HG02981 (cell line): ENCODE measurements around the gene SLC22A13.
"Not testable (repeated sequence)": the region's sequence is repeated elsewhere in the genome, so short reads cannot be mapped to it uniquely, and the experiment has no call there.

Experiments used
- ATAC-seq: cut with Tn5 transposase; IDR thresholded peaks from one replicate; pipeline ENCODE4 v1.9.1; 2021; ENCODE audit warnings: mild to moderate bottlenecking, moderate library complexity; ENCODE audit not compliant: unreplicated experiment

SLC22A13 gene

GRCh38 chr3:38297053-38297452, 31.4 kb downstream of the SLC22A13 start:
- ATAC-seq, result not testable (repeated sequence)

GRCh38 chr3:38297537-38297936, 31.9 kb downstream of the SLC22A13 start:
- no peak for ATAC-seq

DNA sequence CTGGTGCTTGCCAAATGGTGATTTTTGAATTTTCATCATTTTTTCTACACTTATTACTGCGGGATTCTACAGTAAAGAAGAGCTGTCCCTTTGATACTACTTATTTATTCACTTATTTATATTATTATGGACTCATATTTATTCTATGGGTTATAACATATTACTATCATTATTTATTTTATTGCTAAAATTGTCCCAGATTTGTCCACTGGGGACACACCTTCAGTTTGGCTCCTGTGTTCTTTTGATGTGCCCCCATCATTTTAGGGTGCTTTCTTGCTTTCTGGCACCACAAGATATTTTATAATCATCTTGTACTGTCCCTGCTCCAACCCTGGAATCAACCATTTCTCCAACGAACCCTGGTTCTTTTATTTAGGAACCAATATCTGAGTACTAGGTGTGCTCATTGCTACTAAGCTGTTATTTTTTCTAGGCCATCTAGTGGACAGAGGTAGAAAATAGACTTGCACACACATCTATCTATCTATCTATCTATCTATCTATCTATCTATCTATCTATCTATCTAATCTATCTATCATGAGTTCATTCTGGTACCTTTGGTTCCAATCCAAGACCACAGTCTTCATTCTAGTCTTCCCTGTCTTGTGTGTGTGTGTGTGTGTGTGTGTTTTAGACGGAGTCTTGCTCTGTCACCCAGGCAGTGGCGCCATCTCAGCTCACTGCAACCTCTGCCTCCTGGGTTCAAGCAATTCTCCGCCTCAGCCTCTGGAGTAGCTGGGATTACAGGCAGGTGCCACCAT, 32.5 kb downstream of the SLC22A13 start:
- ATAC-seq, result no peak

GRCh38 chr3:38306941-38307340, 41.3 kb downstream of the SLC22A13 start:
- ATAC-seq, result no peak

DNA sequence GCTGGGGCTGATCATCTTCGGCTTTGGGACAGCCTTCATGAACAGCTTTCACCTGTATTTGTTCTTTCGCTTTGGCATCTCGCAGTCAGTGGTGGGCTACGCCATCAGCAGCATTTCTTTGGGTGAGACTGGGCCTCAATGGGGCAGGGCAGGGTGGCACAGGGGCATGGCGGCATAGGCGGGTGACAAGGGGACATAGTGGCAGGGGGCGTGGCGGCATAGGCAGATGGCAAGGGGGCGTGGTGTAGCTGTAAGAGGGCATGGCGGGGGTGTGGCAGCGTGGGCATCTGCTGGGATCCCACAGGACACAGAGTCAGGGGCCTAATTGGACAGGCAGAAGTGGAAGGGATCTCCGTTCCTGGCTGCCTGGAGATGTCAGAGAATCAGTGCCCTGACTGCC, 42.0 kb downstream of the SLC22A13 start:
- no peak for ATAC-seq

GRCh38 chr3:38308456-38308855, 42.8 kb downstream of the SLC22A13 start:
- ATAC-seq, result no peak

- no peak for ATAC-seq
Observed at GRCh38 chr3:38311476-38311875, 45.9 kb downstream of the SLC22A13 start.

DNA sequence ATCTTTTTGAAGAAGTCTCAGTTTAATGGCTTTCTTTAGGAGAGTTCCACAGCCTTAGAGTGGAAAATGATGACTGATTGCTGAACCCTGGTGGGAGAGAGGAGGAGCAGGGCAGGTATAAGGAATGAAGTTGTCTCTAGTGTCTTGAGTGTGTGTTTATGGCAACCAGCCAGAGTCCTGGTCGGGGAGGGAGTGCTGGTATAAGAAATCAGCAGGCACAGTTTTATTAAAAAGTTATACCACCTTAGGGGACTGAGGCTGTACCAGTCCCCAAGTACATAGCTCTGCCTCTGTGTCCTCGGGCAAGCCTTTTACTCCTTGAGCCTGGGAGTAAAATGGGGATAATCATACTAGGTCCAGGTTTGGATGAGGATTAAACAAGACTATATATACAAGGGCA, 46.3 kb downstream of the SLC22A13 start:
- no peak for ATAC-seq

GRCh38 chr3:38312356-38312755, 46.7 kb downstream of the SLC22A13 start:
- no peak for ATAC-seq

DNA sequence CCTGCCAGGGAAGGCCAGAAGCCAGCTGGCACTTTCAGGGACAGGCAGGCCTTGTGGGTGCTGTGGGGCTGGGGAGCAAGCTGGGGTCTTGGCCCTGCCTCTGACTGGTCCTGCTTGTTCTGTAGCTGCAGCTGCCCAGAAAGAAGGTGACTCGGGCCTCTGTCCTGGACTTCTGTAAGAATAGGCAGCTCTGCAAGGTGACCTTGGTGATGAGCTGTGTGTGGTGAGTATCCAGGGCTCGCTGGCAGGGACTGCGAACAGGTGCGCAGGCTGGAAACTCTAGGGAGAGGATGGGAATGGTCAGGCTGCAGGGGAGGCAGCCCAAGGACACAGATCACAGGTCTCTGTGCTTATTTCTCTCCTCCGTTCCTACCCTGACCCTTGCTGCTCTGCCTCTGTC, 47.7 kb downstream of the SLC22A13 start:
- no peak for ATAC-seq

DNA sequence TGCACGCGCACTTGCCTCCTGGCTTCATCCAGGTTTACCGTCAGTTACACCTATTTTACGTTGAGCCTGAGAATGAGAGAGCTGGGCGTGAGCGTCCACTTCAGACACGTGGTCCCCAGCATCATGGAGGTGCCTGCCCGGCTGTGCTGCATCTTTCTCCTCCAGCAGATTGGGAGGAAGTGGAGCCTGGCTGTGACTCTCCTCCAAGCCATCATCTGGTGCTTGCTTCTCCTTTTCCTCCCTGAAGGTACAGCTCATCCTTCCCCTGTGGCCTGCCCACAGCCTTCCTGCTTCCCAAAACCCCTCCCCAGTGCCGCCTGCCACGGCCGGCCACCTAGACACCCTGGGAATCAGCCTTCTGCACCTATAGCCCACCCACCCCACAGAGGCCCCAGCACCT, 48.1 kb downstream of the SLC22A13 start:
- no peak for ATAC-seq

DNA sequence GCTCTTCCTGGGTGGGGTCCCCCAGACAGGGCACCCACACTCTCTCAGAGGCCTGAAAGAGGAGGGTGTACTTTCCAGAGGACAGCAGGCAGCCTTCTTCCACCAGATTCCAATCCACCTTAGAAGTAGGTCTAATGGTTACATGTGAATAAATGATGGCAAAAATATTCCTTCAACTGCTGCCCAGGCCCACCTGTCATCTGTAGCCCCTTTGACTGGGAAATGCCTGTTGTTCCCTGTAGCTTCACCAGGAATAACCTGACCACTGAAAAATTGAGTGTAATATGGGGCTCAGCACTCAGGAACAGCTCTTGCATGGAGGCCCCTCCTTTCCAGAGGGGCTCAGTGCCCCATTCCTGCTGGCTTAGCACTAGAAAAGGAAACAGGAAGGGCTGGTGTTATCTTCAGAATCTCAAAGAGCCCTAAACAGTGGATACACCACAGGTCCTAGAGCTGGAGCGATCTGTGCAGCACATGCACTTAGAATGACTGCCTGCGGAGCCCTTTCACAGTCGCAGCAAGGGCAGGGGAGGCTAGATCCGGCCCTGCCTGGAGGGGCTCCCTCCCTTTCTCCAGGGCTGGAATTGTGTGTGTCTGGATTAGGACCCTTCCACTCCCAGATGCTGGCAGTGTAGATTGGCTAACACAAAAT, 48.6 kb downstream of the SLC22A13 start:
- ATAC-seq, result no peak

- ATAC-seq, result no peak
Observed at GRCh38 chr3:38314764-38315487, 49.3 kb downstream of the SLC22A13 start.

DNA sequence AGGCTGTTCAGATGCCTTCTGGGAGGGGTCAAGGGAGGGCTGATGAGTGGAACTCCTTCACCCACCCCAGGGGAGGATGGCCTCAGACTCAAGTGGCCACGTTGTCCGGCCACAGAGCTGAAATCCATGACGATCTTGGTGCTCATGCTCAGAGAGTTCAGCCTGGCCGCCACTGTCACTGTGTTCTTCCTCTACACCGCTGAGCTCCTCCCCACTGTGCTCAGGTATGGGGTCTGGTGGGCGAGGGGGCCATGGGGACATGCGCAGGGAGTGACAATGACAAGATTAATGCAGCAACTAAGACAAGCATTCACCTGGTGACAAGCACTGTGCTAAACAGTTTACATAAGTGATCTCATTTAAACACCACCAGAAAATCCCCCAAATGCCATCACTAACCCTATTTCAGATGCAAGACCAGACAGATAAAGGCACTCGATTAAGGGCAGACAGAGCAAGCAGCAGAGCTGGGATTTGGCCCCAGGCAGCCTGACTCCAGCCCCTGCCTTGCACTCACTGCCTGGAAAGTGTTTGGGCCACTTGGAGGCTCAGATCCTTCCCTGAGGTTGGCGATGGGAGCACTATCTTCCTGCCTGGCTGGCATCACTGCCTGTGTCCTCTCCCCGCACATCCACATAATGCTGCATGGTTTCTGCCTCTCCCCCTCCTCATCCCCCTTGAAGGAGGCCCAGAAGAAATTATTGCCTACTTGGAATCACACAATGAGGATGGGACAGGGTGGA, 50.0 kb downstream of the SLC22A13 start:
- no peak for ATAC-seq

- ATAC-seq, result no peak
Observed at GRCh38 chr3:38316356-38317191, 51.0 kb downstream of the SLC22A13 start.

GRCh38 chr3:38317192-38317759, 51.7 kb downstream of the SLC22A13 start:
- no peak for ATAC-seq

DNA sequence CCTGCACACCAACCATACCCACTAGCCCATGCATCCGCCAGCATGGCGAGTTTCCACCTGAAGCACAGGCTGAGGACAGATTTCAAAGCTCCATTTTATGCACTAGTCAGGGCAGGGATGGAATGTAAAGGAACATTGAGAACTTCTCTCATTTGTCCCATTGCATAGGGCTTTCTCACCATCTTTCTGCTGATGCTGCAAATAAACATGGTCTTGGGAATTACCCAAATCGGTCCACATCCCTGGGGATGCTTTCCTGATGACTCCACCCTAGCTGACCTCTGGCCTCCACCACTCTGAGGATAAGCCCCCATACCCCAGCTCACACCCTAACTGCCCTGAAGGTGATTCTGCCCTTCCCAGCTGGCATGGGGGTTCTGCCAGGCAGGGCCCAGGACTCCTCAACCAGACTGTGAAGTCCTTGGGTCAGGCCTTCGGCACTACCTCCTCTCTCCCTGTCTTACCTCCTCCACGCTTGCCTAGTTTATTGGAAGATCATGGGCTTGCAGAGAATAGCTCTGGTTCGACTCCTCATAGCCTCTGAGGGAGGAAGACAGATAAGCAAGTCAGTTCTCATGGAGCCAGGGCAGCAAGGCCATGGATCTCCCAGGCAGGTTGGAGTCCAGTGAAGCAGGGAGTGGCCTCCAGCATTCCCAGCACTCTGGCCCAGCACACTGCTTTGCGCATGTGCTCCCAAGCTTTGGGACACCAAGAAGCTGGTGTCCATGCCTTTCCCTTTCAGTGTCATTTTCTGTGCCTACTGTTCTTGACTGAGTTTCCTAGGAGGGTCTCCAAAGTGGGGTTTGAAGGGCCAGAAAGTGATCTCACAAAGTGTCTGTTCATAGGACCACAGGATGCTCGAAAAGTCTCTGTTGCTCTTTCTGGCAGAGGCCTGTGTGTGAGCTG, 53.4 kb downstream of the SLC22A13 start:
- no peak for ATAC-seq

DNA sequence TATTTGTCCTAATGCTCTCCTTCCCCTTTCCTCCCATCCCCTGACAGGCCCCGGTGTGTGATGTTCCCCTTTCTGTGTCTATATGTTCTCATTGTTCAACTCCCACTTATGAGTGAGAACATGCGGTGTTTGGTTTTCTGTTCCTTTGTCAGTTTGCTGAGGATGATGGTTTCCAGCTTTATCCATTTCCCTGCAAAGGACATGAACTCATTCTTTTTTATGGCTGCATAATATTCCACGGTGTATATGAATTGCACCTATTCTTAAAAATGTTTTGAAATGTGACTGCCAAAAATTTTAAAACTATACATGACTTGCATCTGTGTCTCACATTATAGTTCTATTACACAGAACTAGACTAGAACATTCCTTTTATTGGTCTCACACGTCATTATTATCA, 55.0 kb downstream of the SLC22A13 start:
- ATAC-seq, result not testable (repeated sequence)

- ATAC-seq, result no peak
Observed at GRCh38 chr3:38323060-38323459, 57.4 kb downstream of the SLC22A13 start.
